GM12873 (cell line): ENCODE measurements around the gene EFCC1.
A peak's percentile ranks its signal among the peaks of the same experiment; 100 is the strongest.

Source experiments
- TF ChIP-seq, protein P1 (sequence below): IDR thresholded peaks from 2 replicates; pipeline ENCODE4 v1.5.1; 2012; ENCODE audit warnings: low read depth, mild to moderate bottlenecking, moderate library complexity, low read length, control low read depth; ENCODE audit not compliant: insufficient read depth; ENCODE audit errors: missing control alignments

EFCC1 gene, protein sequence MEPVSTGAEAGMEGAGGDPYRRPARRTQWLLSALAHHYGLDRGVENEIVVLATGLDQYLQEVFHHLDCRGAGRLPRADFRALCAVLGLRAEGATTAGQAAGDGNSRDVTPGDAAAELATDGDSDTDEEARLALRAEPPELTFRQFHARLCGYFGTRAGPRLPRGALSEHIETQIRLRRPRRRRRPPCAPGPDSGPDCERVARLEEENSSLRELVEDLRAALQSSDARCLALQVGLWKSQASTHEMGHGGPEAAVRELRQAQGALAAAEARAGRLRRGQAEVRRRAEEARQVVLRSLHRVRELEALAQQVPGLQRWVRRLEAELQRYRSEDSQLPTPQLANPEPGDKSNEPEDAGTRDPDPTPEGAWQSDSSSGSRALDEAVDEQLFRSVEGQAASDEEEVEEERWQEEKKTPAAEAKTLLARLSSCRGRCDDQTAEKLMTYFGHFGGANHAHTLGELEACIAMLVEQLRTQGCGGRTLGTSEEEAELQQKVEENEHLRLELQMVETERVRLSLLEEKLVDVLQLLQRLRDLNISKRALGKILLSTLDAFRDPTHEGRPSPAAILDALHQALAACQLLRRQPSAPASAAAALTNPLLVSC

DNA sequence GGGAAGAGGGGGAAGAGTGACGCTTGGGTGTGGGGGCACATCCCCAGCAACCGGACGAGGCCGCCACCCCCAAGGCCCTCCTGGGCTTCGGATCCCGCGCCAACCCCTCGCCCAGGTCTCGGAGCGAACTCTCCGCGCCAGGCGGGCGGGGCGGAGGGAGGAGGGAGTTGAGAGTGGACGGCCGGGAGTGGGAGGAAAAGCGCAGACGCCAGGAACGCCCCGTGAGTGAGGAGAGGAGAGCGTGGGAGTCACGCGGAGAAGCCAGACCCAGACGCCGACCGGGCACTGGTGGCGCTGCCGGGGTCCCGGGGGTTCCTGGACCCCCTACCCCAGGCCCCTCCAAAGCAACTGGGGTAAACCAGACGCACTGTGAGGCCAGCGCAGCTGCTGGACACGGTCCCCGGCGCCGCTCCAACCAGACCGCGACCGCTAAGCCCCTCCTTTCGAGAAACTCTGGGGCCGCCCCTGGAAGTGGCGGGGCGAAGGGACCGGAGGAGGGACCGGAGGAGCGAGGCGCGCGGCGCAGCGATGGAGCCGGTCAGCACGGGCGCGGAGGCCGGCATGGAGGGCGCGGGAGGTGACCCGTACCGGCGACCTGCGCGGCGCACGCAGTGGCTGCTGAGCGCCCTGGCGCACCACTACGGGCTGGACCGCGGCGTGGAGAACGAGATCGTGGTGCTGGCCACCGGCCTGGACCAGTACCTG is at the start of gene EFCC1:
TSS of gene EFCC1 (plus strand) at position 204 of the 705 bp plus-strand sequence. CDS start at position 529, 325 bp downstream.
- TF ChIP-seq, protein P1, sequence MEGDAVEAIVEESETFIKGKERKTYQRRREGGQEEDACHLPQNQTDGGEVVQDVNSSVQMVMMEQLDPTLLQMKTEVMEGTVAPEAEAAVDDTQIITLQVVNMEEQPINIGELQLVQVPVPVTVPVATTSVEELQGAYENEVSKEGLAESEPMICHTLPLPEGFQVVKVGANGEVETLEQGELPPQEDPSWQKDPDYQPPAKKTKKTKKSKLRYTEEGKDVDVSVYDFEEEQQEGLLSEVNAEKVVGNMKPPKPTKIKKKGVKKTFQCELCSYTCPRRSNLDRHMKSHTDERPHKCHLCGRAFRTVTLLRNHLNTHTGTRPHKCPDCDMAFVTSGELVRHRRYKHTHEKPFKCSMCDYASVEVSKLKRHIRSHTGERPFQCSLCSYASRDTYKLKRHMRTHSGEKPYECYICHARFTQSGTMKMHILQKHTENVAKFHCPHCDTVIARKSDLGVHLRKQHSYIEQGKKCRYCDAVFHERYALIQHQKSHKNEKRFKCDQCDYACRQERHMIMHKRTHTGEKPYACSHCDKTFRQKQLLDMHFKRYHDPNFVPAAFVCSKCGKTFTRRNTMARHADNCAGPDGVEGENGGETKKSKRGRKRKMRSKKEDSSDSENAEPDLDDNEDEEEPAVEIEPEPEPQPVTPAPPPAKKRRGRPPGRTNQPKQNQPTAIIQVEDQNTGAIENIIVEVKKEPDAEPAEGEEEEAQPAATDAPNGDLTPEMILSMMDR: no peak

DNA sequence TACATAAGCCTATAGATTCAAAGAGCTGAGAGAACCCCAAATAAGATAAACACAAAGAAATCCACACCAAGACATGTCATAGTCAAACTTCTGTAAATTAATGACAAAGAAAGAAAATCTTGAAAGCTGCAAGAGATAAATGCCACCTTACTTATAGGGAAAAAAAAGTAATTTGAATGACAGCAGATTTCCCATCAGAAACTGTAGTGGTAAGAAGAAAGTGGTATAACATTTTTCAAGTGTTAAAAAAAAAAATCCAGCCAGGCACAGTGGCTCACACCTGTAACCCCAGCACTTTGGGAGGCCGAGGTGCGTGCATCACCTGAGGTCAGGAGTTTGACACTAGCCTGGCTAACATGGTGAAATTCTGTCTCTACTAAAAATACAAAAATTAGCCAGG is 44.7 kb upstream of the EFCC1 start:
- TF ChIP-seq, protein P1: no peak

DNA sequence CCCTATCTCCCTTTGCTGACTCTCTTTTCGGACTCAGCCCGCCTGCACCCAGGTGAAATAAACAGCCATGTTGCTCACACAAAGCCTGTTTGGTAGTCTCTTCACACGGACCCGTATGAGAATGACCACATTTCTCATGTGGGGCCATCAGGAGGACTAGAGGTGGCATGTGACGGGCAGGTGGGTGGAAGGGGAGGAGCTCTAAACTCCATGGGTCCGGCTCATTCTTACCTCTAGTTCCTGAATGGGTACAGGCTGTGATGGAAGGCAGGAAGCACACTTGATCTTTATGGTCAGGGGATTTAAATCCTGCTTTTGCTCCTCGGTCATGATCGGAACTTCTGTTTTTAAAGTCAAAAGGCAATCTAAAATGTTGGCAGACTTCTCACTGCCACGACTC is 35.8 kb upstream of the EFCC1 start:
- TF ChIP-seq, protein P1: no peak

DNA sequence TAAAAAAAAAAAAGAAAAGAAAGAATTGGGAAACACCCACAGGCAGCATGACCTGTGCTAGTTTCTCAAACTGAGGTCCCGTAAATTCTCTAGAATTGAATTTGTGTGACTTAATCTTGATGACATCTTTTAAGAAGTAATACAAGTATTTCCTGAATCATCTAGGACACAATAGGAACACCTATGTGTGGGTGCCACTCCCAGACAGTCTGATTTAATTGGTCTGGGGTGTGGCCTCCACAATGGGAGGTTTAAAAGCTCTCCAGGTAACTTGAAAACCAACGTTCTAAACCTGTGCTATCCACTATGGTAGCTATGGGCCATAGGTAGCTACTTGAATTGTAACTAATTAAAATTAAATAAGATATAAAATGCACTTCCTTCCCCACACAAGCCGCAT is 35.3 kb upstream of the EFCC1 start:
- TF ChIP-seq, protein P1: no peak

DNA sequence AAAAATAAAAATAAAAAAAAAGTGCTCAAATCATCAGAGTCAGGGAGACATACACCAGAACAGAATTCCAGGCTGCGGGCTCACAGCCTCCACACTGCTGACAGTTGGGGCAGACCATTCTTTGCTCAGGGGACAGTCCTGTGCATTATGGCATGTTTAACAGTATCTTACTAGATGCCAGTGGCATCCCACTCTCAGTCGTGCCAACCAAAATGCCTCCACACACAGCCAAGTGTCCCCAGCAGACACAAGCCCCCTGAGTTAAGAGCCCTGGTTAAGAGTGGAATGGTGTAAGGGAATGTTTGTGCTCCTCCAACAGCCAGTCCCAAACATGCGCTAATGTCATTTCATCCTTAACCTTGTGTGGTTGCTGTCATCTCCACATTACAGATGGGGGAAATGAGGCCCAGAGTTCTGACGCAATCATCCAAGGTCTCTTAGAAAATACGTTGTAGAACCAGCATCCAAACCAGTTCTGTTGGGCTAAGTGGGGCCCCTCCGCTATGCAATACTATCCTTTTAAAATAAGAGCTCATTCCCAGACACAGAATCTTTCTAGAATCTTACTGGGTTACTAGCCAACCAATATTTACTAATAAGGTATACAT is 33.3 kb upstream of the EFCC1 start:
- TF ChIP-seq, protein P1: no peak

DNA sequence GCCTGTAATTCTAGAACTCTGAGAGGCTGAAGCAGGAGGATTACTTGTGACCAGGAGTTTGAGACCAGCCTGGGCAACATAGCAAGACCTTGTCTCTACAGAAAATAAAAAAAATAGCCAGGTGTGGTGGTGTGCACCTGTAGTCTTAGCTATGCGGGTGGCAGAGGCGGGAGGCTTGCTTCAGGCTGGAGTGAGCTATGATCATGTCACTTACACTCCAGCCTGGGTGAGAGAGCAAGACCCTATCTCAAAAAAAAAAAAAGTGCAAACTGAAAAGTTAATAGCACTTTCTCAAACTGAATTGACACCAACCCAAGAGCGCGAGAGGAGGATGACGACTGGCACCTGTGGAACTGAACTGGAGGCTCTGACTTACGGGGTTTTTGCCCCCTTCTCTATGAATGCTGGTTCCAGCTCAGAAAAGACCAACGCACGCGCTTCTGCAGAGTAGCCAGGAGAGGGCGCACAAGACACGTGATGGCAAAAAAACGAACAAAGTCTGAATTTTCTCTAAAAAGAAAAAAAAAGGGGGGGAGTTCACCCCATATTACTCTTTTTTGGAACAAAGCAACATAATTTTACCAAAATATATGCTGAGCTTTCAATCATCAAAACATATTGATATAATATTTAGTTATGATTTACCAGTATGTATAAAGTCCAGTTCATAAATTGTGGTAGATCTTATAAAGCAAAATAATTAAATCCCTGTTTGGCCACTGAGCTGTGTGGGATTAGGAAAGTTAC is 30.9 kb upstream of the EFCC1 start:
- TF ChIP-seq, protein P1: peak; percentile 85
